Activated CD4-positive, alpha-beta T cell treated with anti-CD3 and anti-CD28 coated beads, Interleukin-2, amount 50 U/mL, for 24 hours (primary cell): ENCODE results near the gene UPP2.

Source experiments
- DNase-seq, 2 donors: peaks; one replicate each; pipeline ENCODE4 v3.0.0-alpha.2; 2020; ENCODE audit warnings: low read depth in 1 of 2, low spot score in 1 of 2

The UPP2 gene

DNA sequence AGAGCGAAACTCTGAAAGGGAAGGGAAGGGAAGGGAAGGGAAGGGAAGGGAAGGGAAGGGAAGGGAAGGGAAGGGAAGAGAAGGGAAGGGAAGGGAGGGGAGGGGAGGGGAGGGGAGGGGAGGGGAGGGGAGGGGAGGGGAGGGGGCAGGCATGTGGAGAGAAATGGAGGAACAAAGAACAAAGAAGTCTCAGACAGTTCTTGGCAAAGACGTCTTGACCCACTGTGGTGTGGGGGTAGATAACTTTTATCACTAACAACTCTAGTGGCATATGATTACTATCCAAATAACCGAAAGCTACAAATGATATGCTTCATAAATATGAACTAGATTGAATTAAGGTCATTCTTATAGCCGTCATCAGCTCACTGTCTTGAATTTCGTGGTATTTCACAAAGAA lies 3.2 kb downstream of the UPP2 start:
- no peak for DNase-seq

DNA sequence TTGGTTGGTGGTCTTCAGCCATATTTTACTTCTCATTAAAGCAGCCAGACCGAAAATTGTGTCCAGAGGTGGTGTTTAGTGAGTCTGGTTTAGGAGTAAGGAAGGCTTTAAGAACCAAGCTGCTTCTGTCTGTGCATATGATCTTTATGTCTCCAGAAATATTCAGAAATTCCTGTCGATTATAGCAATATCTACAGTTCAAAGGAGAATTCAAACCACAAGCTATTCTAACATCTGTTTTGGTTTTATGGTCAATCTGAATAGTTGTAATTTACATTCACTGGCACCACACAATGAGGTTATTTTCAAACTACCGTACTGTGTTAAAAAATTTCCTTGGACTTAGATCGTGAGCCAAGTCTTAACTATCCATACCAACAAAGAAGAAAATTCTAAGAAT lies 11.3 kb downstream of the UPP2 start:
- DNase-seq = no peak

DNA sequence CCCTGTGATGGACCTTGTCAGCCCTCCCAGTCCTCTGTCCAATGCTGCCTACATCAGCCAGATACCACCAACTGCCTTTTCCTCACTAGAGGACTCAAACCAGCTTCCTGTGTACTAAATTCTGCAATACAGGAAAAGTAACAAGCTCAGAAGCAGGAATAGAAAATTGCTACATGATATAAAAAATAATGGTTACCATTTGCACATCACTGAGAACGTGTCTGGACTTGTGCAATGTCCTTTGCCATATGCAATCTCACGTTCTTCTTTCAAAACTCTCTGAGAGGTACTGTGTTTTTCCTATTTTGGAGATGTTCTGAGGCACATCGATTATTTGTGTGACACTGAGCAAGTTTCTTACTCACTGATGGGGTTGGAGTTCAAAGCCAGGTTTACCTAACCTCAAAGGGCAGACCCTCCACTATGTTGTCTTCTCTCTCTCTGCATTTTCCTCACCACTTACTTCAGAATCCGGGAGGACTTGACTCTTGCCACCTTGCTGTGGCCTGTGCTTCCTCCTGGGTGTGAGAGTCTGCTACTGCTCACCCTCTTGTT lies 12.1 kb downstream of the UPP2 start:
- no peak for DNase-seq

DNA sequence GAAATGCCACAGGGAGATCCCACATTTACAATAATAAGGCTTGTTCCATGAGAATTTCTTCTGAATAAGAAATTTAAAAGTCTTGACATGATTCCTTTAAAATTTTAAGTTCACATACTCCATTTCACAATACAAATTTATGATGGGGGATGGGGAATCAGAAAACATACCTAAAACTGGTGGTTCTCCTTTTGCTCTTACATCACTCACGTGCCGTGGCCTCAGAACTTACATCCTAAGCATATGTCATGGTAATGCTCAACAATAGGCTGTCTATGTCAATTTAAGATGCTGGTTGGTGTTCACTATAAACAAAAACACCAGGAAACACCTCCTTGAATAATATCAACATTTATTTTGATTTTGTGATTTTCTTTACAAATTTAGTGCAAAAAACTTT lies 12.8 kb downstream of the UPP2 start:
- DNase-seq = no peak

DNA sequence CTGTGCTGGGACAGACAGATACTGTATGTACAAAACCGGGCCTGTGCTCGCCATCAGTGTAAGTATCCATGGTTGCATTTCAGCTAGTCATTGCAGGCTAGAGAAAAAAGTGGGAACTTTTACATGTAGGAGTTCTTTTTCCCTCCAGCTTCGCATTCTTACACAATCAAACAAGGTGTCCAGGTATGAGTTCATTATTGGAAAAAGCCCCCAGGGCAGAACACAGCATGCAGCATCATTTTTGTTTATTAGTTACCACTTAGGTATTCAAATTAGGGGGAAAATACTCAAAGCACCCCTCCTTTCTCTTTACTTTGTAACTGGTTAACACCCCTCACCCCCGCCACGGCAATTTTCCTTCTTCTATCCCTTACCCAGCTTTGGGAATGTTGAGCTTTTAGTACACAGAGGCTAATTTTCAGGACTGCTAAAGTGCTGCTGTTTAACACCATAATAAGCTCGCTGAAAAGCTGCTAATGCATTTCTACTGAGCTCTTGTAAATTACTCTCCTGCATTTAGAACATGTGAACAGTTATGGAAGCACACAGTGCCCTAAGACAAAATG lies 13.6 kb downstream of the UPP2 start:
- no peak for DNase-seq

DNA sequence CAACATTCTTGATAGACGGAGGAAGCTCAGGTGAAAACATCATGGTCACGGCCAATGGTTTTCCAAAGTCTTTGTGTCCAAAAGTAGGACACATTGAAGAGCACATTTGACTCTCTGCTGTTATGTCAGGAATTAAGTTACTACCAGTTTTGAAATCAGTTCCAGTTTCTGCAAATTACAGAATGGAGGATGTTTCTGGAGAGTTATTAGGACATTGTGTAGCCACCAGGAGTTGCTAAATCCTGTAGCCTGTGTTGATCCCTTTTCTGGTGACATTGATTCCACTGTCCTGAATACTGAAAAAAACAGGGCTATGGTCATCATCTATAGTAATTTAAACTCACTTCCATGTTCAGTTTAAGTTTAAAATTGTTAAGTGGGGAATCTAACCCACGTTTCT lies 15.3 kb downstream of the UPP2 start:
- no peak for DNase-seq

DNA sequence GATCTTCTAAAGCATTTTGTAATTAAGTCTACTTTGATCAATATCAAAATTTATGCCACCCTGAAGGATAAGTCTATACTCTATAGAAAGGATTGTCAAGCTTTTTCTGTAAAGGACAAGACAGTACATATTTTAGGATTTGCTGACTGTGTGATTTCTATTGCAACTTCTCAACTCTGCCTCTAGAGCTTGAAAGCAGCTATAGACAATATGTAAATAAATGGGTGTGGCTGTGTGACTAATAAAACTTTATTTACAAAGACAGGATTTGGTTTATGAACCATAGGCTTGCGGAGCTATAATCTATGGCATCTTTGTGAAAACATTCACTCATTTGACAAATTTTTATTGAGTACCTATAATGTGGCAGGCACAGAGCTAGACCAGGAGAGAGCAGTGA lies 18.4 kb downstream of the UPP2 start:
- no peak for DNase-seq

DNA sequence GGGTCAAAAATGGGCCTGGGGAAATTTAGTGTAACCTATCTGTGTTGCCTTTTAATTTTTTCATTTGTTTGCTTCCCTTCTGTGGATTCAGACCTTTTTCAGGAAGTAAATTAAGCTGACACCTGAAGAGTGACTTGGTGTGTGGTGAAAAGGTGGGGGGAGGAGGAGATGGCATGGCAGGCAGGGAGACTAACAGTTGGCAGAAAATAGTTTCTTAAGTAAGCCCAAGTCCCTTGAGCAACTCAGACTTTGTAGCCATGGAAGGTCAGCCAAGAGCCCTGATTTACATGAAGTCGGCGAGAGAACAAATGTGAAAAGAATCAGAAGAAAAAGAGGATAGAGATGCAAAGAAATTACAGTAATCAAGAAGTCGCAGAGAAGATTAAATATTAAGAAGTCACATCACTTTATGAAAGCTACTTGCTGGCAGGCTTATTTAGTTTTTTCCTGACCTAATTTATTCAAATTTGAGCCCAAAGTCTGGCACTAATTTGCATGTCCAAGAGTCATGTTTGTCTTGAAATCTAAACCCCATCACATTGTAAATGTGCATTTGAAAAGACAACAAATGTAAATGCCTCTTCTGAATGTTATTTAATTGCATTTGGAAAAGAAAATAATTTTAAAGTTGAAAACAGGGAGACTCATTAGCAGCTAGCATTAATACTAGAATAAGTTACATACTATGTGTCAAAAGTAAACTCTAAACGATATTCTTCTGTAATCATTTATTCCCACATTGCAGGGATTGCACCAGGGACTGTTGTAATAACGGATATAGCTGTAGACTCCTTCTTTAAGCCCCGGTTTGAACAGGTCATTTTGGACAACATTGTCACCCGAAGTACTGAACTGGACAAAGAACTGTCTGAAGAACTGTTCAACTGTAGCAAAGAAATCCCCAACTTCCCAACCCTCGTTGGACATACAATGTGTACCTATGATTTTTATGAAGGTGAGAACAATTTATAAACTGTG lies 19.3 kb downstream of the UPP2 start:
- DNase-seq = no peak

DNA sequence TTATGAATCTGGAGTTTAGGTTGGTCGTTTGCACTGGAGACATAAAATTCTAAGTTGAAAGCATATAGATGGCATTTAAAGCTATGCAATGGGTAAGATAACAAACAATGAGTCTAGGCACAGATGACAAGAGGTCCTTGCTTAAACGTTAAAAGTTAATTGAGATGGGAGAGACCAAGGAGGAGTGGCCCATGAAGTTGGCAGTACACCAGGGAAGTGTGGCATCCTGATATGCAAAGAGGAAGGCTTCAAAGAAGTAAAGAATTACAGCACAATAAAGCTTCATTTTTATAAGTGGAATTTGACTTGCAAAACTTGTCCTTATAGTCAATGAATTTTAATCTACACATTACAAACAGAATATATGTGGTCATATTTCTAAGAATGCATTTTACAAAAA lies 23.2 kb downstream of the UPP2 start:
- no peak for DNase-seq

DNA sequence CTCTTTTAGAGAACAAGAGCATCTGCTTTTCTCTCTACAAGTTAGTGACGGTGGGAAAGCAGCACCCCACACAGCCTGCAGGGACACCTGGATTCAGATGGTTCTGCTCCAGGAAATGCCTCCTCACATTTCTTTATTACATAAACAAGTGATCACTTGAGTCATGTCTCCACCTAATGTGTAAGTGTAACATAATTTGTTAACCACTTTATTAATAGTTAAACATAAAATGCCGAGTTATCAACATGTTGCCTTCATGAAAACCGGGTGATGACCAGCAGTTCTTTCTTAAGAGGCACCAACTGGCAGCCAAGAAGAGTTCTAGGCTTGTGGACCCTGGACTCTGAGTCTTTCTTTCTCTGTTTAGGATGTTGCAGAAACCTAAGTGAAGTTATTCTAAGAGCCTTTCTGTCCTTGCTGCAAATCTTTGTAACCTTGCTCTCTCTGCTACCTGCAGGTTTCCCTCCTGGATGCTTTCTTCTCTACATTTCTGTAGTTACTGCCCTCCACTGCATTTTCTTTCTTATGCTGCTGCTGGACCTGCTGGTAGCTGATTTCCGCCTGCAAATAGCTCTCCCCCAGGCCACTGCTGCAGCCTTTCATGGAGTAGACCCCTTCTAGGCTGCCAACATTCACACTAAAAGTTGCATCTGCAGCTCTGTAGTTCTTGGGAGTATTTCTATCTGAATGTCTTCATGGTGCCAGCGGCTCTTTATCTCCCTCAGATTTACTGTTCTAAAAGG lies 24.3 kb downstream of the UPP2 start:
- DNase-seq = no peak

DNA sequence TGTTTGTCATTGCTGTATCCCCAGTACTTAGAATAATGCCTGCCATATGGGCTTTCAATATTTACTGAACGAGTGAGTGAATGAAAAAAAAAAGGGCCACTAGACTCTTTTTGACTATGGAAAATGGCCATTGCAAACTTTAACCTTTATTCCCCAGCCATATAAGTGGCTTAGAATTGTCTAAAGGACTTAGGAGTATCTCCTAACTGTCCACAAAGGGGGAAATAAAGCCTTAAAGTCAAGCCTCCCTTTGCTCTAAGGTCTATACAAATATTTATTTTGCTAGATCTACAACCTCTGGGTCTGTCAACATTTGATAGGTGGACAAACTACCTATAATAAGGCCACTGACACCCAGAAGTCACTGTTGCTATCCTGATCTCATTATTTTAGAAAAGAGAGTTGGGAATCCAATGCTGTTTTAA lies 25.7 kb downstream of the UPP2 start:
- DNase-seq = no peak

DNA sequence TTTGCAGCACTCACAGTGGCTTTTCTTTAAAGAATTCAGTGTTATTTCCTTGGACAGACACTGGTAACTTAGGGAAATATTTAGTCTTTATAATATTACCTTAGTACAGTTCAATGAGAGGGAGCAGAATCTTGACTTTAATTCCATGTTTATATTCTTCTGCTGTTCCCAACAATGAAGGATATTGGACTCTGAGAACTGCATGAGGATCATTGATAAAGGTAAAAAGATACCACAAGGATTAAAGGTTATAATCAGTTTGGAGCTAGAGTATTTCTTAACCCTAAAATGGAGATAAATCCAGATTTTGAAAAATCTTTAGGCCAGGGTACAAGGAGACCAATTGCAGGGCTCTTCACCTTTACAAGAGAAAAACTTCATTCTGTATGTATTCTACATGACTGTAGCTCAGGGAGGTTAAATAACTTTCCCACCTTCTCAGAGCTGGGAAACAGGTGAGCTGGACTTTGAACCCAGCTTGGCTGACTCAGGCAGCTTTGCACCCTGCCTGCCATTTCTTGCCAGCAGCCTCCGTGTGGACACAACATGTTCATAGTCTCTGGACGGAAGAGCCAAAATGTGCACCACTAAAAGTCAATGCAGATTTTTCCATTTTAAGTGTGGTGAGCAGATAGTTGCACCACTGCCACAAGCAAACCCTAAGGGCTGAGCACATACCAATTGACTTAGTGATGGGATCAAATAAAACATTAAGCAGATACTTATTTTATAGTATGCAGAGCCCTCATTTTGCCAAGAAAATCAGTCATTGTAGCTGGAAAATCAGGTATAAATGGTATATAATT lies 26.7 kb downstream of the UPP2 start:
- DNase-seq = no peak

DNA sequence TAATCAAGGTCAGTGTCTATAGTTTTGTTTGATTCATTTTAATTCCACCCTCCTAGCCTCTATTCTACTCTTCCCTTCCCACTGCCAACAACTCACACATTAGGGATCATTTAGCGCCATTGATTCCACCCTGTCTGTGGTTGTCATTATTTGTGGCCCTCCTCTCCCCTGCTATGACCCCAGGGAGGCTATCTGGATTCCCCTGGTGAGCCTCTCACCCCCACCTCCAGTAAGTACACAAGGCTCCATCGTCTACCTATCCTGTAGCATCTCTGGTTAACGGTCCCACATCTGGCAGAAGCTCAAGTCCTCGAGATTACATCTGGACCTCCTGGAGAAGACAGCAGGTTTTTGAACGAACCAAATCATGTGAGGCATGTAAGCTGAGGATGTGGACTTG lies 27.4 kb downstream of the UPP2 start:
- DNase-seq = no peak

DNA sequence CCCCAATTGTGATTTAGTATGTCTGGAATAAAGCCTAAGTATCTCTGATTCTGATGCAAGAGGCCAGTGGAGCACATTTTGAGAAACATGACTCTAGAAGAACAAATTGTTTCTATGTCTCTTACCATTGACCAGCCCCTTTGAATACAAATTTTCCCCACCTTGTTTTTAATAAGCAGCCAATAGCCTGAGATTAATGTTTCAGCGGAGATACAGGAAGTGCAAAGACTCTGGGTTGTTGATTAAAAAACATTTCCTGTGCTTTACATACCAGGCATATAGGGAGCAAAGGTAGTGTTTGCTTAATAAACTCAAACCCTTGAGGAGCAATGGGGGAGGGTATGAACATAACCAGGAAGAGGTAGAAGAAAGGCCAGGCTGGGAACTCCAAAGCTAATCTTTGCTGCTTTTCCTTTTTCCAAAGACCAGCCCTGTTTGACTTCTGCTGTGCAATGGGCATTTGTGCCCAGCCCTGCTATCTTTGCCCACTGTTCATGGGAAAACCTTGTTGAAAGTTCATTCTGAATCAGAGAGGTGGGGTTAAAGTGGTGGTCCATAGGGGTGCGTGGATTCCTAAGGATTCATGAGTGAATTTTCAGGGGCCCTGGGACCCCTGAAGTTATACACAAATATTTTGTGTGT lies 29.3 kb downstream of the UPP2 start:
- DNase-seq = no peak

DNA sequence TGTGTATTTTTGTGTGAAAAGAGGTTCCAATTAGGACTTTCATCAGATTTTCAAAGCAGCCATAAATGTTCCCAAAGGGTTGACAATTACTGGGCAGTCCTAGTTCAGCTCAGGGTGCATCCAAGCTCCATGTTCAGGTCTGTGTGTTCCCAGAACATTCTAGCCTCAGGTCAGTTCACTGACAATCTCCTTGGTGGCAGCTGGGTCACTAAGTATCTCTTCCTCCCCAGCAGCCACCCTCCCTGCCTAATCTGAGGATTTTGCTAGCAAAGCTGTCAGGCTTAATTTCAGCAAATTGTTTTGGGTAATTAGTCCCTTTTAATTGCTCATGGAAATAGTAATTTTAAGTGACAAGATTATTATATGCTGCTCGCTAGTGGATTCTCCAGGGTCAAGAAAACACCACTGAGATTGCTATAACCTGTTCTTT lies 29.8 kb downstream of the UPP2 start:
- DNase-seq = no peak

DNA sequence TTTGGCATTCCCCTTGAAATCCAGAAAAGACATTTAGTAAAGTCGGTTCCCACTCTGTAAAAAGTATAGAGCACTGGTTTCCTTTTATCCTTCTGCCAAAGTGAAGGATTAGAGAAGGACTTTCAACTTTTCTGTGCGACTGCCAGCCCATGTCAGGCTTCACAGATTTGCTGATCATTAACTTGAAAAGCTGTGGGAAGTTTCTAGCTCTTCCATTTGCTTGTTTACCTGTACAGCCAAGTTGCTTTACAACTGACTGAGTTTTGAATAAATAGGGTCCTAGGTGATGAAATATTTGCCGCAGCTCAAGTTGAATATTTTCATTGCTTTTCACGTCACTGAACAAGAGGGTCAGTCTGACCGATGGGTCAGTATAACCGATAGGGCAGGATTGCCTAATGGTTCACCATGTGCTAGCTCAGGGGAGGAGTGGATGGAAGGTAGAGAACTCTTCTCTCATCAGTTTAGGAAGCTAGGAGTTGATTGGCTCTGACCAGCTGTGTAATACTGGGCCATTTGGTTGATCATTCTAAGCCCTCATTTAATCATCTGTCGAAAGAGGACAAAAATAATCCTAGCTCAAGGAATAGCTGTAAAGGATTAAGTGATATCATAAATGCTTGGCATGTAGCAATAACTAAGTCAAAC lies 30.4 kb downstream of the UPP2 start:
- no peak for DNase-seq

DNA sequence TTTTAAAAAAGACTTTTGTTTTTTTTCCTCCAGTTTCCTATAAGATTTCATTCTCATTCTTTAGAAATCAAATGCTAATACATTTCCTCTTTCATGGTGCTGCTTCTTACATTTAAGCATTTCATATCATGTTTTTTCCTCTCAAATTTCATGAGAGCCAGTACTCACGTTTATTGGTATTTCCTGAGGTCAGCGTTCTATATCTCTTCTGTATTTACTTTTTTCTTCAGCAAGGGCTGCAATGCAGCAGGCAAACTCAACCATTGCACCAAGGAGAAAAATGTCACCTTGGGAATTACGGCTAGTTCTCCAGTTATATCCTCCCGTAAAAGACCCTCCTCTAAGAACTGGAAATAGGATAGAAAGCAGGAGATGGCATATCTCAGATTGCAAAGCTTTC lies 32.4 kb downstream of the UPP2 start:
- DNase-seq = no peak

DNA sequence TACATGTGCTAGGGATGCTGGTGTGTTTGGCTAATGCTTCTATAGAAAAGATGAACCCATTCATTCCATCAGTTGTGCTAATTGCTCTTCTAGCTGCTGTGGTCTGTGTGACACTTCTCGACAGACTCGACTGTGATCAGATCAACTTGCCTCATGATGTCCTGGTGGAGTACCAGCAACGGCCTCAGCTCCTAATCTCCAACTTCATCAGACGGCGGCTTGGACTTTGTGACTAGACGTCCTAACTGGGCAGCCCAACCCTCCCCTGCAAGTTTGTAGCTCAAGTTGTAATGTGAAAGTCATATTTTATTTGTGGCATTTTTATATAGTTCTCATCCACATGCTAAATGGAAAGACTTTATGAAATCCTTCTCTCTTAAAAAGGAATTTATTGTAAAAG lies 33.0 kb downstream of the UPP2 start:
- DNase-seq = no peak

DNA sequence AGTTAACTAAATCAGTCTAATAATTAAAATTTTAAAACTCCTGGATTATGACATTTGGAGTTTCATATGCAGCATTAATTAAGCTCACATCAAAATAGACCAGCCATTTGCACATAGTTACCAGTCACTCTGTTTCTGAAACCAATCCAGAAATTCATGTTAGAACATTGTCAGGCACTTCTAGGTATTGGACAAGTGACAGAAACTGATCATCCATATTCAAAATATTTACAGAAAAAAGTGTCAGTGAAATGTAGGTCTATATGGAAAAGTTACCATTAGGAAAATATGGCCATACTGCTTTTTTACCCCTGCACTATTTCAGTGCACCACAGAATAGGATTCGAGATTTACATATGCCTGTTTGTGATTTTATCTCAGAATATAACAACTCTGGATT lies 33.4 kb downstream of the UPP2 start:
- no peak for DNase-seq

DNA sequence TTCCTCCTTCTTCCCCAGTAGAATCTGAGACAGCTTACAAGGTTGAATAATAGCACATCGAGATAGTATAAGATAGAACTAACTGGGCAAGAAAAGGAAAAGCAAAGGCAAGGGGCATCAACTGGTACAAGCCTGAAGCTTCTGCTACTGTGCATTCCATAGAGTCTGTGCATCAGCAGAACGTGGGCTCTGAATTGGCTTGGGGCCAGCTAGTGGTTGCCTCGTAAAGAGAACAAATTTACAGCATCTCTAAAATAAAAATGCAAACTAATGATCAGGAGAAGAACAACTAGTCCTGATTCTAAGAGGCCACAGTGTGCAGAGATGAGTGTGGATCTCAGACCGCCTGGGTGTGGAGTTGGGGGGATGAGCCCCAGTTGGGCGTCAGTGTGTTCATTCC lies 36.6 kb downstream of the UPP2 start:
- no peak for DNase-seq
